Ascending aorta (tissue), 2 donors: Measurements from ENCODE around the gene CHPF. TPM values are rescaled to one million over a fixed set of nuclear protein-coding genes. Genes with fewer than 3 reads are reported as not detected.

Experiments
- DNase-seq, 2 donors: peaks; one replicate each; pipeline ENCODE4 v3.0.0-alpha.2; 2019; ENCODE audit warnings: low spot score in 2 of 2
- H3K27ac ChIP-seq, 2 donors: fragments of 200-600 bp; sonication (generic); one replicate each; pipeline ENCODE4 v1.5.1; 2016 to 2017; ENCODE audit warnings: mild to moderate bottlenecking in 1 of 2
- H3K27me3 ChIP-seq: fragments of 200-600 bp; sonication (generic); one replicate; pipeline ENCODE4 v1.5.1; 2017
- H3K36me3 ChIP-seq, 2 donors: fragments of 200-600 bp; sonication (generic); one replicate each; pipeline ENCODE4 v1.5.1; 2016
- H3K4me1 ChIP-seq, 2 donors: fragments of 200-600 bp; sonication (generic); one replicate each; pipeline ENCODE4 v1.5.1; 2016 to 2017; ENCODE audit warnings: mild to moderate bottlenecking in 1 of 2
- H3K4me3 ChIP-seq, 2 donors: fragments of 200-600 bp; sonication (generic); one replicate each; pipeline ENCODE4 v1.5.1; 2016 to 2017; ENCODE audit warnings: mild to moderate bottlenecking in 1 of 2
- H3K9me3 ChIP-seq, 2 donors: fragments of 200-600 bp; sonication (generic); one replicate each; pipeline ENCODE4 v1.5.1; 2016
- intact Hi-C: fragments of 100-400 bp; cut with DNase I; formaldehyde crosslinking; loops from one replicate; pipeline ENCODE4 v1.15.1; 2023
- total RNA-seq: library from RNA; depleted of rRNA; stranded (reverse); fragments of >200 nt; gene quantifications from one replicate; pipeline ENCODE4 v1.1.0, GENCODE V29; 2016
- TF ChIP-seq, protein P1 (sequence below), 3 experiments: fragments of 200-600 bp in 2 of 3; fragments of 450-650 bp in 1 of 3; sonication (generic) in 2 of 3; IDR thresholded peaks; one replicate each; pipeline ENCODE4 v1.5.1; 2016 to 2019; ENCODE audit warnings: antibody characterized with exemption in 3 of 3, mild to moderate bottlenecking in 1 of 3, moderate library complexity in 1 of 3

The CHPF gene
- total RNA-seq, 1 donor from 2014 or later, result 249 TPM

DNA sequence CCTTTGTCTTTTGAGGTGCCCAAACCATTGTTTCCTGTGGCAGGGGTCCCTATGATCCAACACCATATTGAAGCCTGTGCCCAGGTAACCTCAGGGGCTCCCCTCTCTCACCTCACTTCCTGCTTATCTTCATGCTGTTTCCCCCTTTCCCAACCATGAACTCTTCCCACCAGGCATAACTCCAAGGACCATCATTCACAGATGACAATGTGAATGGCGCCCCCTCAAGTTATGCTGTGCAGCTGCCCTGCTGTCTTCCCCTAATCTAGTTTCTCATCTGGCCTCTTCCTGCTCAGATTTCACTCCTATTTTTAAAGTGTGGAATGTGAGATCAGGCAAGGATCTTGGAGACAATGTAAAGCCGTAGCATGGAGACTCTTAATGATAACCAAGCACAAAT is 43.5 kb downstream of the CHPF start:
- H3K36me3 ChIP-seq, result peaks cover 23 to 33% of the 10 kb centered on the region in 2 donors
- H3K27ac ChIP-seq, result no peak overlapping the region
- H3K4me3 ChIP-seq, result peak overlapping the region in 1 of 2 donors; percentile 85
- TF ChIP-seq, protein P1, sequence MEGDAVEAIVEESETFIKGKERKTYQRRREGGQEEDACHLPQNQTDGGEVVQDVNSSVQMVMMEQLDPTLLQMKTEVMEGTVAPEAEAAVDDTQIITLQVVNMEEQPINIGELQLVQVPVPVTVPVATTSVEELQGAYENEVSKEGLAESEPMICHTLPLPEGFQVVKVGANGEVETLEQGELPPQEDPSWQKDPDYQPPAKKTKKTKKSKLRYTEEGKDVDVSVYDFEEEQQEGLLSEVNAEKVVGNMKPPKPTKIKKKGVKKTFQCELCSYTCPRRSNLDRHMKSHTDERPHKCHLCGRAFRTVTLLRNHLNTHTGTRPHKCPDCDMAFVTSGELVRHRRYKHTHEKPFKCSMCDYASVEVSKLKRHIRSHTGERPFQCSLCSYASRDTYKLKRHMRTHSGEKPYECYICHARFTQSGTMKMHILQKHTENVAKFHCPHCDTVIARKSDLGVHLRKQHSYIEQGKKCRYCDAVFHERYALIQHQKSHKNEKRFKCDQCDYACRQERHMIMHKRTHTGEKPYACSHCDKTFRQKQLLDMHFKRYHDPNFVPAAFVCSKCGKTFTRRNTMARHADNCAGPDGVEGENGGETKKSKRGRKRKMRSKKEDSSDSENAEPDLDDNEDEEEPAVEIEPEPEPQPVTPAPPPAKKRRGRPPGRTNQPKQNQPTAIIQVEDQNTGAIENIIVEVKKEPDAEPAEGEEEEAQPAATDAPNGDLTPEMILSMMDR (IDR thresholded peaks at IDR 0.05), result no peak
- peaks cover 13 to 25% of the 10 kb centered on the region in 2 donors for H3K4me1 ChIP-seq
- no peaks in the 10 kb centered on the region for H3K27me3 ChIP-seq
- no peak for DNase-seq
- intact Hi-C loops, result no loop called here
- no peaks in the 10 kb centered on the region for H3K9me3 ChIP-seq

GRCh38 chr2:219499555-219499954 is 44.1 kb downstream of the CHPF start:
- intact Hi-C loops, result no loop called here
- Histone ChIP-seq H3K36me3 (peaks cover 17 to 28% of the 10 kb centered on the region in 2 donors), H3K9me3 (no peaks in the 10 kb centered on the region), H3K4me1 (peaks cover 13 to 26% of the 10 kb centered on the region in 2 donors), H3K27me3 (no peaks in the 10 kb centered on the region), H3K27ac (peak overlapping the region; percentile 91 to 99), H3K4me3 (peak overlapping the region; percentile 68 to 85)
- TF ChIP-seq, protein P1 (IDR thresholded peaks at IDR 0.05), result no peak
- no peak for DNase-seq

DNA sequence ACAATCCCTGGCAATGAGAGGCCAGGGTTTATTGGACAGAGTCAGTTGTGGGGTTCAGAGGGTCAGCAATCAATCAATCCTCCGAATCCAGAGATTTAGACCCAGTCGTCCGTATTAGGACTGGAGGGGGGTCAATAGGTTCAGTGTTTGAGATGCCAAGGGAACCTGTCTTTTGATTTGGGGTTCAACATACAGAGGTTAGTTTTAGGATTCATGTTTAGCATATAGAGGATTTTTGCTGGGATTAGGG is 44.6 kb downstream of the CHPF start:
- Histone ChIP-seq H3K27me3 (no peaks in the 10 kb centered on the region), H3K4me3 (peak overlapping the region; percentile 68 to 85), H3K4me1 (peaks cover 13 to 26% of the 10 kb centered on the region in 2 donors), H3K27ac (peak overlapping the region; percentile 91 to 99), H3K36me3 (peaks cover 12 to 22% of the 10 kb centered on the region in 2 donors), H3K9me3 (no peaks in the 10 kb centered on the region)
- TF ChIP-seq, protein P1 (IDR thresholded peaks at IDR 0.05), result no peak
- intact Hi-C loops, result no loop called here
- no peak for DNase-seq

DNA sequence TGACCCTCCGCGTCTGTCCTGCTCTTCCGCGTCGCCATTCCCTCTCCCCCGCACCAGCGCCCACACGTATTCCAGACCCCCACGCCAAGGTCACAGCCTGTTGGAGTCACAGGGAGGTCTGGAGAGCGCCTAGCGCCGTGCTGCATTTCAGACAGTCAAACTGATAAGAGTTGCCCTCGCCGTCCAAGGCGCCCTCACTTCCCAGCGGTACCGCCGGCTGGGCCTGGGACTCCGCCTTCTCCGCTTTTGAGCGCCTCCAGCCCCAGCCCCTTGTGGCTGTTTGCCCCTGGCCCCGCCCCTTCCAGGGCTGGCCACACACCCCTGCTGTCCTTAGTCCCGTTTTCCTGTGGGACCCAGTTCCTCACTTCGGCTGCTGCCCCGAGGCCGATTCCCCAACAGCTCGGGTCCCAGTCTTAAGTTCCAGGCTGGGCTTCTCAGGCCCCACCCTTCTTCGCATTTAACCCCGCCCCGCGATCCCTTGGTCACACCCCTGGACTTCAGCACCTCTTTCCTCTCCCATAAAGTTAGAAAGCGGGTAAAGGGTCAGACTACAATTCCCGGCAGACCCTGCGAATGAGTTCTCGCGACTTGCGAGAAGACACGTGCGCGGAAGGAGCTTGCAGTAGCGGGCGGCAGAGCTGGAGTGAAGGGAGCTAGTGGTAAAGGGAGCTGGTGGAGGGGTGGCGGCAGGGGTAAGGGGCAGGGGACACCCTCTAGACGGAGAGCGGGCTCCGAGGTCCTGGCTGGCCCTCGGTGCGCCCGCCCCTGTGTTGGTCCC is 45.1 kb downstream of the CHPF start, which contains the start of gene GMPPA:
Gene GMPPA (plus strand): TSS at position 612 of the 778 bp plus-strand sequence. CDS start 1,085 bp downstream, outside the sequence.
- peaks cover 13 to 26% of the 10 kb centered on the region in 2 donors for H3K4me1 ChIP-seq

DNA sequence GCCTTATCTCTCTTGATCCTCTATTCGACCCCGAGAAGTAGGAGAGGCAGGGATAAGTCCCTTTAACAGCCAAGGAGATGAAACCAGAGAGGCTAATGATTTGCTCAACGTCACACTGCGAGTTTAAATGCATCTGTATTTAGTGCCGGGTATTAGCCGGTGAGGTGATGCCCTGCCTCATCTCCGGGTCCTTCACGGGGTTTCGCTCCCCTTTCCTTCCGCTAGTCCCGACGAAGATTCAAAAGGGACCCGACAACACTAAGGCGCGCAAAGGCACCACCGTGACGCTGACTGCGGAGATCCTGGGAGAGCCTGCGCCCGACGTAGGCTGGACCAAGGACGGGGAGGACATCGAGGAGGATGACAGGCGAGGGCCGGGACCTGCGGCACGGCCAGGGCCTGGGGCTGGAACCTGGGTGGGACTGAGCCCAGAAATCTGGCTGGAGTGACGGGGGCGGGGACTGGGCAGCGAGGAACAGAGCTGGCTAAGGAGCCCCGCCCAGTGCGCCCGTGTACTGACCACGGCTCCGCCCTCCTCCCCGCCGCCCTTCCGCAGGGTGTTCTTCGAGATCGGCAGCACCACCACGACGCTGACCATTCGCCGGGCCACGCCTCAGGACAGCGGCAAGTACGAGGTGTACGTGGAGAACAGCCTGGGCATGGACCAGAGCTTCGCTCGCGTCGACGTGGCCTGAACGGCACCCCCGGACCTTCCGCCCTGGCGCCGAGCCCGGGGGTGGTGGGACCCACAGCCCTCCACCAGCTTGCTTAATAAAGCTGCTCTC is 45.9 kb downstream of the CHPF start:
- peak; percentile 68 to 96 for DNase-seq
- intact Hi-C loops, result loop anchor here (1.0 kb wide), 3 partner anchors 38 to 109 kb away; partner anchors contain the start of gene CHPF
- TF ChIP-seq, protein P1 (IDR thresholded peaks at IDR 0.05), result no peak
- Histone ChIP-seq H3K27ac (peak overlapping the region; percentile 91 to 99), H3K27me3 (no peaks in the 10 kb centered on the region), H3K4me1 (peaks cover 13 to 26% of the 10 kb centered on the region in 2 donors), H3K9me3 (no peaks in the 10 kb centered on the region), H3K4me3 (peak overlapping the region; percentile 68 to 85), H3K36me3 (peaks cover 8 to 14% of the 10 kb centered on the region in 2 donors)

More for the DNA sequence above, 45.1 kb downstream of the CHPF start, which contains the start of gene GMPPA:
- peaks cover 8 to 17% of the 10 kb centered on the region in 2 donors for H3K36me3 ChIP-seq
- no peaks in the 10 kb centered on the region for H3K9me3 ChIP-seq
- TF ChIP-seq, protein P1 (IDR thresholded peaks at IDR 0.05), result peak in 1 of 3 experiments; percentile 27
- peak within 1 kb of the TSS; percentile 91 to 99 for H3K27ac ChIP-seq
- H3K27me3 ChIP-seq, result no peaks in the 10 kb centered on the region
- H3K4me3 ChIP-seq, result peak within 1 kb of the TSS; percentile 68 to 85
- intact Hi-C loops, result loop anchor here (1.0 kb wide), 3 partner anchors 39 to 110 kb away; partner anchors contain the start of gene CHPF
- DNase-seq, result peak; percentile 95 to 99
